Measurements from ENCODE around the gene PARP15.
A peak's percentile ranks its signal among the peaks of the same experiment; 100 is the strongest.
"Not testable (repeated sequence)": the region's sequence is repeated elsewhere in the genome, so short reads cannot be mapped to it uniquely, and the experiment has no call there.

PARP15 gene

DNA sequence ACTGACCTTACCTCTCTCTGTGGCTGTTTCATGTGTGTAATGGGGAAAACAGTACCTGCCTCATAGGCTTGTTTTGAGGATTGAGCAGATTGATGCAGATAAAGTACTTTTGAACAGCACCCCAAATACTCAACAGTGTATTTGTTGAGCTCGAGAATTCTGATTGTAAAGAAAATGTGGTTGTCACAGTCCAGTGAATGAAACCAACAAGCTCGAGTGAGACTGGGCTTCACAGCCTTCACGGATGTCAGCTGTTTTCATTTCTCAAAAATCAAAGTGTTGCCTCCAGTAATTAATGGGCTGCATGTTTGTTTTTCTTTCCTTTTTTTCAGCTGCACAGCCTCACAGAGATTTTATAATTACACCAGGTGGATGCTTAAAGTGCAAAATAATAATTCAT lies 43.7 kb downstream of the PARP15 start:
- DNase-seq: no peak

DNA sequence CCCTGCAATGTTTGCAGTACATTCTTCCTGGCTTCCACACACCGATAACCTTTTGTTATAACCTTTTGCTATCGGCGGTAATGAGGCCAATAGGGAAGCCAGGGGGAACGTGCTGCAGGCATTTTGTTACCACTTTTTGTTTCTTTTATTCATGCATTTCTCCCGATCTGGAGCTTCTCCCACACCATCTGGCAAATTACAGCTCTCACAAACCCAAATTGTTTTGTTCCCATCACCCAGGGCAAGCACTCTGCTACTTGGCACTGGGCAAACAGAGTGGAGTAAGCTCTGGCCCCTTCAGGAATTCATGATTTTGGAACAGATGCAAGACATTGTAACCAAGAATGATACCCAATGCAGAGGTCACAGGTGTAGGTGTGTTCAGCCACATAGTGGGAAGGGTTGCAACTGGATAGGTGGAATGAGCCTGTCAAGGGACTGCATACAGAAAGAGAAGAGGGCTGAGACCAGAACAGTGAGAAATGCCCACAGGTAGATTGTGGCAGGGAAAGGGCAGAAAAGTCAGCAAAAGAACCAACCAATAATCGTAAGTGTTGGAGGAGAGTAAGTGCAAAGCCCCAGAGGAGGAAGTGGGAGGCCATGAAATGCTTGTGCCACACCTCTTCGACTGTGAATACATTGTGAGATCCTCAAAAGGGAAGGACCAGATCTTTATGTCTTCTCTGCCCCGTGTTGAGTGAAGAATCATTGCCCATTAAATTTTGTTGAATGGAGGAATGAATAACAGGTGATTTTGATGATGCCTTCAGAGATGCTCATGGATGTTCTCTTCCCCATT lies 45.8 kb downstream of the PARP15 start:
- no peak for DNase-seq

DNA sequence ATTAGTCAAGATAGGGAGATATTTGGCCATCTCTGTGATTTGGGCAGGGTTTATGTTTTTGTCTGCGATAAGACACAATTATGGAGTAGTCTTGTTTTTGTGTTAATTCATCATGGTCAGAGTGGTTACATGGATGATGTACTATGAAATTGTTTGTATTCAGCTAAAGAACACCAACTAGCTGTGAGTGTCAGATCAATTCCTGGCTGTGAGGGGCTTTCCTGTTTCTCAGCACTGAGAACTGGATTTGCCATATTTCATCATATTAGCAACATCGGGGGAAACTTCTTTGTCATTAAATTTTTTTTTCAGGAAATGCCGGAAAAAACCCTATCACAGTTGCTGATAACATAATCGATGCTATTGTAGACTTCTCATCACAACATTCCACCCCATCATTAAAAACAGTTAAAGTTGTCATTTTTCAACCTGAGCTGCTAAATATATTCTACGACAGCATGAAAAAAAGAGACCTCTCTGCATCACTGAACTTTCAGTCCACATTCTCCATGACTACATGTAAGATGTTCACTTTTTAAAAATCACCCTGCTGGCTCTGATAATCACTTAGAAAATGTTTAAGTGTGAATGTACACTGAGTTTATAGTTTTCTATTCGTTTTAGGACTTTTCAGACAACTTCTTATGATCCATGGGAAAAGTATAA lies 49.2 kb downstream of the PARP15 start:
- no peak for DNase-seq

DNA sequence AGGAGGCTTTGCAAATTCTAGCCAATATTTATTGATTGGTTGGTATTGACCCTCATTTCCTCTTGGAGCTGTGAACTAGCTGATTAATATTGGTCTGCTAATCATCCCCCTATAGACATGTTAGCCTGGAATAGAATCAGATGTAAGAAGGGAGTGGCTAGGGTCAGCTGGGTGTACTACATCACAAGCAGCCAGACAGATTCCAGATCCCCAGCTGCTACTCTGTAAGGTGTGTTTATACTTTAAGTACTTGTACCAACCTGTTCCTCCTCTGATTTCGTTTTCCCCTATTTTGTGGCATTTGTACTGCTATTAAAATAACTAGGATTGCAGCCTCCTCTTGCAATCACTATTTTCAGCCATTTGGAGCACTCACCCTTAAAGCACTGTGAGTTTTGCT lies 49.9 kb downstream of the PARP15 start:
- DNase-seq: no peak

DNA sequence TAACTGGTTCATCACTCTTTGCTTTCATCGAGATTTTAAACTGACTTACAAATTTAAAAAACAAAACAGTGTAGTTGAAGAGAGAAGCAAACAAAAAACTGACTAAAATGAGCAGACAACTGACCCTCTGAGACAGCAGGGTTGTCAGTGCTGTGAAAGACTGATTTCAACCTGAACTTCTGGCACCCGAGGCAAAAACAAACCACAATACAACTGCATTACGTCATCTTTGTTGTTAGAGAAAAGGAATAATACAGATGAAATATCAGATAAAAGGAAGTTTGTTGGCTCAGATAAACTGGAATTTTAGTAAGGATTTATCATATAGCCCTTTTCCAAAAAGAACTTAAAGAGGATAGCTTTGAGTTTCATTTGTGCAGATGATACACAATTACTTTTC lies 51.1 kb downstream of the PARP15 start:
- DNase-seq: no peak

DNA sequence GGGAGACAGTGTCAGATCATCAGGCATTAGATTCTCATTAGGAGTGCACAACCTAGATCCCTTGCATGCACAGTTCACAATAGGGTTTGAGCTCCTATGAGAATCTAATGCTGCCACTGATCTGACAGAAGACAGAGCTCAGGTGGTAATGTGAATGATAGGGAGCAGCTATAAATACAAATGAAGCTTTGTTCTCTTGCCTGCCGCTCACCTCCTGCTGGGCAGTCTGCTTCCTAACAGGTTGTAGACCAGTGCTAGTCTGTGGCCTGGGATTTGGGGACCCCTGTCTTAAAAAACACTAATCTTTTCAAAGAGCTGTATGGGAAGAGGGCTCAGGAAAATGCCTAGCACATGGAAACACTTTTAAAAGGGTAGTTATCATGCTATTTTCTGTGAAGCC lies 52.3 kb downstream of the PARP15 start:
- no peak for DNase-seq

DNA sequence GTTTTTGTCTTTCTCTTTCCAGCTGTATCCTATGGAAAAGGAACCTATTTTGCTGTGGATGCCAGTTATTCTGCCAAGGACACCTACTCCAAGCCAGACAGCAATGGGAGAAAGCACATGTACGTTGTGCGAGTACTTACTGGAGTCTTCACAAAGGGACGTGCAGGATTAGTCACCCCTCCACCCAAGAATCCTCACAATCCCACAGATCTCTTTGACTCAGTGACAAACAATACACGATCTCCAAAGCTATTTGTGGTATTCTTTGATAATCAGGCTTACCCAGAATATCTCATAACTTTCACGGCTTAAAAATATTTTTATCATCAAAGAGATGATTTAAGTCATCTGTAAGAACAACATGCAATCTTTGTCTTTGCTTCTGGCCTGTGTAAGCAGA lies 58.3 kb downstream of the PARP15 start:
- no peak for DNase-seq

DNA sequence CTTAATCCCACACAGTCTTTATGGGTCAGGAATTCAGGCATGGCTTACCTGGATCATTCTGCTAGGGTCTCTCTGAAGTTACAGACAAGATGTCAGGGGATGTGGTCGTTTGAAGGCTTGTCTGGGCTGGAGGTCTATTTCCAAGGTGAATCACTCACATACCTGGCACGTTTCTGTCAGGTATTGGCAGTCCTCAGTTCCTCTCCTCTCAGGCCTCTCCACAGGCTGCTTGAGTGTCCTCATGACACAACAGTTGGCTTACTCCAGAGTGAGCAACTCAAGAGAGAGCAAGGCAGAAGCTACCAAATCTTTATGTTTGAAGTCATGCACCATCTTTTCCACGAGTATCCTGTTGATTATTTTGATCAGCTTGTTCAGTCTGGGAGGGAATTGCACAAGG lies 59.2 kb downstream of the PARP15 start:
- DNase-seq: no peak

DNA sequence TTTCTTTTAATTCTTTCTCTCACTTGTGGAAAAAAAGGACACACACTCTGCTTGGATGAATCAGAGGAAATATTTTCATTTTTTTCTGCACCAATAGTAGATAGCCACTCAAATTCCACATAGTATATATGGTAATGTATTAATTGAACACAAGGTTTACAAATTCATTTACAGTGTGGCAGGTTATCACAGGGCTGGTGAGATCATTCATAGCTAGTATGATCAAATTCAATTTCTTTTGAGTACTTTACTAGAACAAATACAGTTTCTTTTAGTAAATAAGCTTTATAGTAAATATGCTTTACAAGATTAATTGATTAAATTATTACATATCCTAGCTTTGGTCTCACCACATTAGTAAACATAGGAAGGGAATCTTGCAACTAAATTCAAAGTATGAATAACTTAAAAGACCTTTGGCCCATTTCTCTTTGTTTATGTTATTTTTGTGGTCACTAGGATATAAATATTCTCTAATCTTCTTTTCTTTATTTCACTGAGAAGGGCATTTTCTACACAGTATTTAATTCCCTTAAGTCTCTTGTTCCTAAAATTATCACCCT lies 63.1 kb downstream of the PARP15 start:
- DNase-seq: no peak

DNA sequence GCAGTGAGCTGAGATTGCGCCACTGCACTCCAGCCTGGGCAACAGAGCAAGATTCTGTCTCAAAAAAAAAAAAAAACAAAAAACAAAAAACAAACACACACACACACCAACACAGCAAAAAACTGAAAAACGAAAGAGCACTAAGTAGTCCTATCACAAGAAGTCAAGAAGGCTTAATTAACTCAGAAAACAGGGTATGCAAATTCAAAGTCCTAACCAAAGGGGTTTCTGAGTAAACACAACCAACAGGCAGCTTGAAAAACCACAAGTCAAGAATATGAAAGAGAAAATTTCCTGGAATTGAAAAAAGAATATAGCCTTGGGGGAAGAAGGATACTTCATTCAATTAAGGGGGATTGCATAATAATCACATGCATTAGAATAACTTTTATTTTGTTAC lies 65.5 kb downstream of the PARP15 start:
- DNase-seq: no peak

DNA sequence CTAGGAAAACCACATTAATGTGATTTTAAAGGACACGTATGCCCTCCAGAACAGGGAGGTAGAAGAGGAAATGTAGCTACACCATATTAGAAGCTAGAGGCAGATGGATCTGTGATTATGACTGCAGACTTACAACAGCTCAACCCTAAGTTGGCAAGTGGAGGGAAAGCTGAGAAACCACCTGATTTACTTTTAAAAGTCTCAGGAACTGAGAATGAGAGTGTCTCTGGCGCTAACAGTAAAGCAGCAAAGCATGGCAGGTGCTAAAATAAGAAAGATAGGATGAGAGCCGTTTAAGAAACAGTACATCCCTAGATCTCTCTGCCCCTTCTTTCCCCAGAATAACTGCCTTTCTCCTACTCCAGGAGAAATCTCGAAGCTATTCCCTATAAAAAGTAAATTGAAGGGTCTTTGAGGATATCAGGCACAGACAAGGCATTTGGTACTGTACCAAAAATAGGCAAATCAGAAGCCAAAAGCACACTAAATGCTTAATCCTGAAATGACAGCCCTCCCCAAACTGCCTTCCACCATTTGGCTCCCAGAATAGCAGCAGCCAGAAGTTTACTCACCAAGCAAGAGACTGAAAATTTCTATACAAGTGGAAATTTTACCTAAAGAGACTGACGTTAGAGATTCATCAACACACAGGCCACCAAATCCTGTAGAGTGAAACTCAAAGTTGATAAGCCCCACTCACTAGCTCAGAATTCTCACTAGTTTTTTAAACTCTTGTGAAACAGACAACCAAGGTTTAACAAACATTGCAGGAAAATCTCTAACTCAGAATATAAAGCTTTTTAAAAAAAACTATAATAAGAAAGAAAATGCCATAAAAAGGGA lies 68.9 kb downstream of the PARP15 start:
- no peak for DNase-seq

DNA sequence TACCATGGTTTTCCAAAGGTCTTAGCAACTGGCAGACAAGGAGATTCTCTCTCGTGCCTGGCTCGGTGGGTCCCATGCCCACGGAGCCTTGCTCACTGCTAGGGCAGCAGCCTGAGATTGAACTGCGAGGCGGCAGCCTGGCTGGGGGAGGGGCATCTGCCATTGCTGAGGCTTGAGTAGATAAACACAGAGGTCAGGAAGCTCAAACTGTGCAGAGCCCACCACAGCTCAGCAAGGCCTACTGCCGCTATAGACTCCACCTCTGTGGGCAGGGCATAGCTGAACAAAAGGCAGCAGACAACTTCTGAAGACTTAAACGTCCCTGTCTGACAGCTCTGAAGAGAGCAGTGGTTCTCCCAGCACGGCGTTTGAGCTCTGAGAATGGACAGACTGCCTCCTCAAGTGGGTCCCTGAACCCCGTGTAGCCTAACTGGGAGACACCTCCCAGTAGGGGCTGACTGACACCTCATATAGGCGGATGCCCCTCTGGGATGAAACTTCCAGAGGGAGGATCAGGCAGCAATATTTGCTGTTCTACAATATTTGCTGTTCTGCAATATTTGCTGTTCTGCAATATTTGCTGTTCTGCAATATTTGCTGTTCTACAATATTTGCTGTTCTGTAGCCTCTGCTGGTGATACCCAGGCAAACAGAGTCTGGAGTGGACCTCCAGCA lies 73.9 kb downstream of the PARP15 start:
- DNase-seq: not testable (repeated sequence)

DNA sequence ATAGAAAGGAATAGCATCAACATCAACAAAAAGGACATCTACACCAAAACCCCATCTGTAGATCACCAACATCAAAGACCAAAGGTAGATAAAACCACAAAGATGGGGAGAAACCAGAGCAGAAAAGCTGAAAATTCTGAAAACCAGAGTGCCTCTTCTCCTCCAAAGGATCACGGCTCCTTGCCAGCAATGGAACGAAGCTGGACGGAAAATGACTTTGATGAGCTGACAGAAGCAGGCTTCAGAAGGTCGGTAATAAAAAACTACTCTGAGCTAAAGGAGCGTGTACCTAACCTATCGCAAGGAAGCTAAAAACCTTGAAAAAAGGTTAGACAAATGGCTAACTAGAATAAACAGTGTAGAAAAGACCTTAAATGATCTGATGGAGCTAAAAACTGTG lies 74.5 kb downstream of the PARP15 start:
- DNase-seq: not testable (repeated sequence)

DNA sequence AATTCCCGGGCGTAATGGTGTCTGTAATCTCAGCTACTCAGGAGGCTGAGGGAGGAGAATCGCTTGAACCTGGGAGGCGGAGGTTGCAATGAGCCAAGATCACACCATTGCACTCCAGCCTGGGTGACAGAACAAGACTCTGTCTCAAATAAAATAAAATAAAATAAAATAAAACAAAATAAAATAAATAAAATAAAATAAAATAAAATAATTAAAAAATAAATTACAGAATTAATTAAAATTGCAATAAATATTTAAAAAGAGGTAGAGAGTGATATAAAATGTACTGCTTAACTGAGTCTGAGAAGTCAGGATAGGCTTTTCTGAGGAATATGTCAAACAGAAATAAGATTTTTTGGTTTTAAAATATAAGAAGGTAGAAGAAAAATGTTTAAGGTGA lies 80.9 kb downstream of the PARP15 start:
- DNase-seq: not testable (repeated sequence)

DNA sequence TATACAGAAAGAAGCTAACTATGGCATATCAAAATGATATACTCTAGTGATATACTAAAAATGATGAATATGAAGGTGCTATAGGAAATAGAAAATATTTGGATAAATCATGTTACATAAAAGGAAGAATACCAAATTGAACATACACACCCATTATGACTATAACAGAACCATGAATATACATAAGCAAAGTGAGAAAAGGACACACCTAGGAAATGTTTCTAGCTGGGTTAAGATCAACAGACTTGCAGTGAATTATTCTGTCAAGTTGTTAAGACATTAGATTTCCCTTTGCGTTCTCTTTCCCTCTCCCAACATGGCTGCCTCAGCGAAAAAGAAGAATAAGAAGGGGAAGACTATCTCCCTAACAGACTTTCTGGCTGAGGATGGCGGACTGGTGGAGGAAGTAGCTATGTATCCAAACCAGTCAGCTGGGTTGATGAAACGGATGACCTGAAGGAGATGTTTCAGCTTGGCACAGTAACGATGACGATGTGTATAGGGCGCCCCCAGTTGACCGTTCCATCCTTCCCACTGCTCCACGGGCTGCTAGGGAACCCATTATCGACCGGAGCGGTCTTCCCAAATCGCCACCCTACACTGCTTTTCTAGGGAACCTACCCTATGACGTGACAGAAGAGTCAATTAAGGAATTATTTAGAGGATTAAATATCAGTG lies 83.0 kb downstream of the PARP15 start:
- DNase-seq: no peak

DNA sequence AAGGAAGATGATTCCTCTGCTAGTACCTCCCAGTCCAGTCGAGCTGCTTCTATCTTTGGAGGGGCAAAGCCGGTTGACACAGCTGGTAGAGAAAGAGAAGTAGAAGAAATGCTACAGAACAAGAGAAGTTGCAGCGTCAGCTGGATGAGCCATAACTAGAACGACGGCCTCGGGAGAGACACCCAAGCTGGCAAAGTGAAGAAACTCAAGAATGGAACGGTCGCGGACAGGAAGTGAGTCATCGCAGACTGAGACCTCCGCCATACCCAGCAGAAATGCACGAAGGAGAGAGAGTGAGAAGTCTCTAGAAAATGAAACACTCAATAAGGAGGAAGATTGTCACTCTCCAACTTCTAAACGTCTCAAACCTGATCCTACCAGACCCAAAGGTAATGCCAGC lies 84.2 kb downstream of the PARP15 start:
- no peak for DNase-seq

DNA sequence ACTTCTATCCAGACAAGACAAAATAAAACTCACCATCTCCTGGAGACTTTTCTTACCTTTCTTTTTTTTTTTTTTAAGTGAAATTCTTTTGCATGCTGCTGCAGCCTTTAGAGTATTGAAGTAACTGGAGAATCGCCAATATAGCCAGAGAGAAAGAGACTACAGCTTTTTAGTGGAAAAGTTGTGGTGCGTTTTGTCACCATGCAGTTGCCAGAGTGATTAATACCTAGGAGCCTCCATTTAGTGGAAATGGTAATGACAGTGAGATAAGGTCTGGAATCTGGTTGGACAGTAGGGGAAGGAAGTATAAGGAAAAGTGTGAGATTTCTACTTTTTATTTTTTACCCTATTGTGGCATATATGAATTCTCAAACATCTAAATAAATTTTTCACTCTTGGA lies 85.1 kb downstream of the PARP15 start:
- no peak for DNase-seq

DNA sequence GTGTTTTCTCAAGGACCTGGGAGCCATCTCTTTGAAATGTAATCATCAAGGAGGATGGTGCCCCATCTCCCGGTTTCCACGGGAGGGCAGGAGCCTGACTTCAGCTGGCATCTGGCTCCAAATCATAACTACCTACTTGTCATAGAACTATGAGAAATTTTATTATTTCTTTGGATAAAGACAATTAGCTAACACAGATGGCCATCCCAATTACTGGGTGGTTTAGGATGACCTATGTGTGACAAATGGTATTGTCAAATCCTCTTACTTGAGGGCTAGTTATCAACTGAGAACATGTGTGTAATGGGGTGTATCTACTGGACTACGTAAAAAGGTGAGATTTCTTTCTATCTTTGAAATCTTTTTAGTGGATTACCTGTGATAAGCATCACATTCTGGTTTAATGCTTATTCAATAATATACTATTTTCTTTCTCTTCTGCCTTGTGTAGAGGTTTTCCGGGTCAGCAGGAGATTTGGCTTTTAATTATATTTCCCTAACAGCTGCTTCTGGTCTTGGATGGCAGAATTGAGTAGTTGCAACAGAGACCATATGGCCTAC lies 87.9 kb downstream of the PARP15 start:
- peak; percentile 40 for DNase-seq

DNA sequence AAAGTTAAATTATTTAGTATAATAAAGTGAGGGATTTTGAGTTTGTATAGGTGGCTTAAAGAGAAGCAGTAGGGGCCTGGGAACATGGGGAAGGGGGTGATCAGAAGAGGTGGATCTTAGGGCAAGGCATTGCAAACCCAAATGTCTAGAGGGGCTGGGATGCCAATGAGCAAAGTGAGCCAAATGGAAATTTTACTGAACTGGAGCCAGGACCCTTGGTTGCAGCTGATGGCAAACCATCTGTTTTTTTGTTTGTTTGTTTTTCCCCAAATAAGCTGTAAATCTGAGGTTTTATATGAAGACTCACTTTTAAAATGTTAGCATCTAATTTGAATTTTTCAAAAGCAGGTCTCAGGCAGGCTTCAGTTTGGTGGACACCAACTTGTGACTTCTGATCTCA lies 88.4 kb downstream of the PARP15 start:
- no peak for DNase-seq

DNA sequence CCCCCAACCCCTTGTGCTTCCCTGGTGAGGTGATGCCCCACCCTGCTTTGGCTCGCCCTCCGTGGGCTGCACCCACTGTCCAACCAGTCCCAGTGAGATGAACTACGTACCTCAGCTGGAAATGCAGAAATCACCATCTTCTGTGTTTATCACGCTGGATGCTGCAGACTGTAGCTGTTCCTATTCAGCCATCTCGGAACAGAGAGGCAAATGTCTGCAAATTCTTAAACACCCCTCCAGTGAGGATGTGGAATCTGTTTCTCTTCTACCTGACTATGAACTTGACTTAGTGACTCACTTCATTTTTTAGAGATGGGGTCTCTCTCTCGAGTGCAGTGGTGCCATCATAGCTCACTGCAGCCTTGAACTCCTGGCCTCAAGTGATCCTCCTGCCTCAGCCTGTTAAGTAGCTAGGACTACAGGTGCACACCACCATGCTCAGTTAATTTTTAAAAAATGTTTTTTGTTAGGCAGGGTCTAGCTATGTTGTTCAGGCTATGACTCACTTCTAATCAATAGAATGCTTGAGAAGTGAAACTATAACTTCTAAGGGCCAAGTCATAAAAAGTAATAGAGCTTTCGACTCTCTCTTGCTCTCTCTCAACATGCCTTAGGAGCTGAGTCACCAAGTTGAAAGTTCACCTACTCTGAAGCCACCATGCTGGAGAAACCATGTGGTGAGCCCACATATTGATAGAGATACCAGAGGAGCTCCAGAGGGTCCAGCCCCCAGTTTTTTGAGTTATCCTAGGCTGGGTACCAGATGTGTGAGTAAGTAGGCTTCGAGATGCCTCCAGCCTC lies 91.7 kb downstream of the PARP15 start:
- DNase-seq: no peak

DNA sequence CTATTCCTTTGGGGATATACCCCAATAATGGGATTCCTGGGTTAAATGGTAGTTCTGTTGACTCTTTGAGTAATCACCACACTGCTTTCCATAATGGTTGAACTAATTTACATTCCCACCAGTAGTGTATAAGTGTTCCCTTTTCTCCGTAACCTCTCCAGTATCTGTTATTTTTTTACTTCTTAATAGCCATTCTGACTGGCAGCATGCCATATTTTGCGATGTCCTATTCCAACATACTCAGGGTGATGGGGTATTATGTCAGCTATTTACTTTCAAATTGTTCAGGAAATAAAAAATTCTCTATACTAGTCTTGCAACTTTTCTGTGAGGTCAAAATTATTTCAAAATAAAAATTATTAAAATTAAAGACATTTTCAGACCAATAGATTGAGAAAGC lies 94.1 kb downstream of the PARP15 start:
- DNase-seq: no peak

Data from NCI-H2171 (cell line).